Right renal cortex interstitium (tissue), 3 donors: ENCODE data around the gene FOXO3. TPM values are rescaled to one million over a fixed set of nuclear protein-coding genes. Genes with fewer than 3 reads are reported as not detected.

Experiments used
- DNase-seq, 3 donors: peaks; one replicate each; pipeline ENCODE4 v3.0.0-alpha.2; 2013; ENCODE audit warnings: low read depth in 3 of 3, low spot score in 2 of 3
- polyA plus RNA-seq, 3 donors: library from polyadenylated mRNA; unstranded; fragments of 120-200 nt; gene quantifications; one replicate each; pipeline ENCODE4 v1.2.1, GENCODE V29; 2013; ENCODE audit not compliant: insufficient read length in 3 of 3

FOXO3 gene
- polyA plus RNA-seq, 3 donors: 48.0 to 53.2 (median 49.9) TPM

DNA sequence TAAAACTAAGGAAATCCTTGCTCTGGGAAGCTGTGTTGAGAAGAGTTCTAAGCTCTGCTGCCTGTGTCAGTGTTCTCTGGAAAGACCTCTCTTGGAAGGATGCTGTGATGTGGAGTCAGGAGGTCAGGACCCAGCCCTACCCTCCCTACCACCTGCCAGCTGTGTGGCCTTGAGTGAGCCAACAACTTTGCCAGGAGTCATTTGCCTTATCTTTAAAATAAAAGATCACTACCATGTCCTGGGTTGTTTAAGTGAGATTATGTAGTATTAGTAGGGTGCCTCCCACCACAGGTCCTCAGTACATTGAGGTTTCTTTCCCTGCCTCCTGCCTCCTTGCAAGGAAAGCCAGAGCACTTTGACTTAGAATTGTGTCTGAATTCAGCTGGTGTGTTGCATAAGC lies 64.9 kb downstream of the FOXO3 start:
- no peak for DNase-seq

DNA sequence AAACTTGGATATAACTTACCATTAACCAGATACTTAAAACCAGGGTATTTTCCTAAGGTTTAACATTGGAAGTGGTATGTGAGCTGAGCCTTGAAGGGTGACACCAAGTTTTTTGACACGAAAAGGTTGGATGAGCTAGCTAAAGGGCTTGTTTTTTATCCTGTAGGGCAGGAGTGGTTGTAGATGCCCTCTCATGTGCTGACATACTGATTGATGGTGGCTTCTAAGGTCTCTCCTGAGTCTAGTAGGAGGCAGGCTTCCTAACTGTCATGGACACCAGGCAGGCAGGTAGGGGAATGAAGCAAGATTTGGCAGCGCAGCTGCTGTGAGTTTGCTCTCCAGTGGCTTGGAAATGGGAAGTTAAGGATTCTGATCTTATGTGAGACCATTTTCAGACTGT lies 66.1 kb downstream of the FOXO3 start:
- DNase-seq: no peak

DNA sequence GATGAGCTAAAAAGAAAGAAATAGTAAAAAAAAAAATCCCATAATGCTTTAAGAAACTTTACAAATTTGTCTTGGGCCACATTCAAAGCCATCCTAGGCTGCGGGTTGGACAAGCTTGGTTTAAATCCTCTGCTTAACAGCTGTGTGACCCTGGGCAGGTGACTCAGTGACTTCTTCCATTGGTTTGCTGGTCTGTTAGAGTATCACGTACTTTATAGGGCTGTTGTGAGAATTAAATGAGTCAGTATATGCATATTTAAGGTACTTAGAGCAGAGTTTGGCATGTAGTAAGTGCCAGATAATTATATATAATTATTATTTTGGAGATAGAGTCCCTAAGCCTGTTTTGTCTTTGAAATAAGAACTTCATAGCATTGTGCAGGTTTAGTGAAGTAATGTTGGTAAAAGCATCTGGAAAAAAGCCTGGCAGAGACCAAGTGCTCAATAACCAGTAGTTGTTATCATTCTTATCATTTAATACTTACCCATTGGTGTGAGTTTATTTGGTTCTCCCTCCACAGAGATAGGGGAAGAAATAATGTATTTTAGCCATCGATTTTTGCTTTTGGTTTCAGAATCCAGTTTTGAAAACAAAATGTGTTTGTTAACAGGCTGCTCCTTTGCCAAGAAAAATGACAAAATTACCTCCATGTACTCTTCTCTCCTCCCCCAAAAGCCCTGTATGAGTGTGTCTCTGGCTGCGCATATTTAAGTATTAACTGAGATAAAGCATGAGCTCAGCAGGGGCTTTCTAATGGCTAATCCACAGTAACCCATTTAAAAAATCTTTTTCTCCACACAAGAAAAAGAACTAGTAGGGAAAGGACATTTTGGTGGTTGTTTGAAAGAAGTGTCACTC lies 67.2 kb downstream of the FOXO3 start:
- DNase-seq: no peak

DNA sequence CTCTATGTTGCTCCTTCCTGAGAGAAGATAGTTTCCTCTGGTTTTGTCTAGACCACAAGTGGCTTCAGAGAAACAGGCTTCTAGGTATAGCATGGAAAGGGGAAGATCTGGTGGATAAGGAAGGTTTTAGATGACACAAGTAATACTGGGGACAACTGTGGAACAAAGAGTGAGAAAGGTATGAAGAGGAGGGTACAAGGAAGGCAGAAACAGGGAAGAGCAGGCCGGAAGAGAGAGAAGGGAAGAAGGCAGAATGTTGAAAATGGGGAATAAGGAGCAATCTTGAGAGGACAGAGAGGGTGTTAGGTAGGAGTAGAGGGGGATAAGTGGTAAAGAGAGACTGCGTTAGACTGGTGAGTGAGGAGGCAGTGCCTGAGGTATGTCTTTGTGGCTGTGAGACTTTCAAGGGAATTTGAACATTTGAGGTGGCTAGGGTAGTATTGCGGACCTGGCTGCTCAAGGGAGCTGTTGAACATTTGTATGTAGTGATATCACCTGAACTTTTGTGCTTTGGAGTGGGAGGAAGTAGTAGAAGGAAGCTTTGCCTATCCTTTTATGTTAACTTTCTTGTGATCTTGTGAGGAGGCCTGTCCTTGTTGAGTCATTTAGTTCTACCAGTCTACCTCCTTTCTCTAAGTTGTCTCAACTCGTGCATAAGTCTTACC lies 69.5 kb downstream of the FOXO3 start:
- no peak for DNase-seq

DNA sequence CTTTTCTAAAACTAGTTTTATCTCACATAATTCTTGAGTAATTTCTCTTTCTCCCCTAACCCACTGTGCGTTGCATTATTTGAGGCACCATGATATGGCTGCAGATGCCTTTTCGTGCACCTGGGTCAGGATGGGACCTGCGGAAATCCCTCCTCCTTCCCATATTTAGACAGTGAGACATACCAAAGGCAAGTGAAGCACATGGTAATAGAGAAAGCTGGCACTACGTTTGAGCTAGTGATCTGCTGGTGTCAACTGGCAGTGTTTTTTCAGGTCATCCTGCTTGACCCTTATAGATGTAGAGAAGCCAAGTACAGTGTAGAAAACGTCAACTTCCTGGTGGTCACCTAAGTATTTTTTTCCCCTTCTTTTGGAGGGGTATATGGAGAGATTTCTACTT lies 71.7 kb downstream of the FOXO3 start:
- no peak for DNase-seq

DNA sequence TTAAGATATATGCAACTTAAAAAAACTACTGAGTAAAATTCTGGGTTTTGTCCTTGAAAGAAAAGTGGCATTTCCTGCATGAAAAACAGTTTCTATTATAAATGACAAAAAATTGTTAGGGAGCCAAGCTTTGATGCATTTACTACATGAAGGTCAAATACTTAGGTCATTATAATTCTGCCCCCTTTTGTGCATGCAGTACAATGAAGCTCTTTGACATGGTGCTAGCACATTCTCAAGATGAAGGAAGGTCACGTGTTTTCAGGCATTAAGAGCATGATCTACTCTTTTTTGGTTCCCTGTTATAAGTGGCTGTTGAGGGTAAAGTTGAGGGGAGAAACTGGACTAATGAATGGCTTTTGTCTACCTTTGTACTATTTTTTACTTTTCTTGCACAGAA lies 72.7 kb downstream of the FOXO3 start:
- DNase-seq: no peak

DNA sequence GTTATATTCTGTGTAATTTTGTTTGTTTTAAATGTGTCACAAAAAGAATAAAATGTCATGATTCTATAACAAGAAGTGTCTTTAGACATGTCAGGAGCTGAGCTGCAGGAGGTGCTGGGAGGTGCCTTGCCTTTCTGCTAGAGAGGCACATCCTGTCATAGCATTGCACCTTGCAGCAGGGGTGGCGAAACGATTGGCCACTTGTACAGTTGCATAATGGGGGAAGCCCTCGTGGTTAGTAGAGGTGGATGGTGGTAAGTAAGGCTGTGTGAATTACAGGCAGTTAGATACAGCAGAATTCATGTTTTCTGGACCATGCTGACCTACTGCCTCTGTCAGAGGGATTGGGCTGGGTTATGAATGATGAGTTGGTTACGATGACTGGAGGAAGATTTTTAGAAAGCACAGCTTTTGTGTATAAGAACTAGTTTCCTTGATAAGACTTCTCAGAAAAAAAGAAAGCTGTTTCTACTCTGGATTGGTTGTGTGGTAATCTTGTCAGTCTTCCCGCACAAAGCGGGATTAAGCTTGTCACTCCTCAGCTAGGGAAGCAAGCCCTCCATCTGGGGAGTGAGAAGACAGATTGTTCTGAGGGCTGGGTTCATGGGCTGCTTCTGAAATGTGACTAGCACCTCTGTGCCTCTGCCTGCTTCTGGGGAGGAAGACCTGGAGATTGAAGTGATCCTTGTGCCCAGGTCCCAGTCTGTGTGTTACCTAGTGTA lies 74.9 kb downstream of the FOXO3 start:
- no peak for DNase-seq

DNA sequence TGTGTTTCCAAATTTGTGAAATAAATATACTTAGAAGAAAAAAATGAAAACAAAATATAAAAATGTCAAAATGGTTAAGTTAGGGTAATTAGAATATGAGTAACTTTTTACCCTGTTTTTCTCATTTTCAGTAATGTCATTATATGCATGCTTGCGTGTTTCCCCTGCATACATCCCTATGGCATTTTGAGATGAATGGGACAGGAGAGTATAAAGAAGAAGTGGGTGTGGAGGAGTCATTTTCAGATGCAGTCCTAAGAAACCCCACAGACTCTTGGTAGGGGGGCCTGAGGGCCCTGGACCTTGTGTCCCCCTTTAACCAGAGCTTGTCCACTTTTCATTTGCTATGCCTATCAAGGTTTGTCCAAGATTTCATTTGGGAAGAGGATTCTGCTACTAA lies 77.2 kb downstream of the FOXO3 start:
- no peak for DNase-seq

DNA sequence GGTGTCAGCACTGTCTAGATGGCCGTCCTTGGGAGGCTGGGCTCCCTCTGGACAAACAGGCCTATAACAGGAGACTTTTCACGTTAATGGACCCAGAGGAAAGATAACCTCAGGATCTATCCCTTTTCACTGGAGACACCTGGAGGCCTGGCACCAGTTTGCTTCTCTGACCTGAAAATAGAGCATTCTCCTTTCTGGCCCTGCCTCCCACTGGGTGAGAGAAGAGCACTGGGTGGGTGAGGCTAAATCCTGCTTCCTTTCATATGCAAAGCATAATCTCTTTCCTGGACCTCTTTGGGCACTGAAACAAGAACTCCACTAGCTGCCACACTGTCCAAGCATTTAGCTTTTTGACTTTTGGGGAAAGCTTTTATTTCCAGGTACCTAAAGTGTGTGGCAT lies 78.3 kb downstream of the FOXO3 start:
- no peak for DNase-seq

DNA sequence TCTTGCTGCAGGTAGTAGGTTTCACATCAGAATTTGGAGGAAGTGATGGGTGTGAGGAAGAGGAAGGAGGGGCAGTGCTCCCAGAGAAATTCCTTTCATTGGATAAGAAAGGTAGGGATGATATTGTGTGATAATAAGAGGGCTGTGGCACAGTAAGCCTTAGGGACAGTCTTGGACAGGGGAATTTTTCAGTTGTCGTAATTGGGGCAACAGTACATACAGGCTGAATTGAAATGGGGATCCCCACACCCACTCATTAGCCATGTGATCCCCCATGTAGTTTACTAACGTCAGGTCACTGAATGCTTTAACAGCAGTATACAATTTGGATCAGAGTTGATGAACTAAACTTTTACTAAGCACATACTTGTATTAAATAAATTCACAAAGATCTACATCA lies 79.4 kb downstream of the FOXO3 start:
- DNase-seq: no peak

DNA sequence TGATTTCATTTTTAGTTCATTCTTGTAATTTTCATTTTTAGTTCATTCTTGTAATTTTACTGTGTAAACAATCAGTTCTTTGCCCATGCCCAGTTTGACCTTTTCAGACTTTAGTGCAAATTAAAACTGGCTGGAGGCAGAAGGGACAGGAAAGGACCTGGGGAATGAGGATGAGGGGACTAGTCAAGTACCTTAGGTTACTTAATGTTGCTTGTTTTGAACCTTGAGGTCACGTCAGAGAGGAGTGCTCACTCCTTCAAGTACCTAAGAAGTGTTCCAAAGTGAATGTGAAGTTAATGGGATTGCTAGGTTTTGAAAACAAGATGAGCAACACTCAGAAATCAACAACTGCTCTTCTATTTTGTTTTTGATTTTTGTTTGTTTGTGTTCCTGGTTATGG lies 82.5 kb downstream of the FOXO3 start:
- DNase-seq: no peak

DNA sequence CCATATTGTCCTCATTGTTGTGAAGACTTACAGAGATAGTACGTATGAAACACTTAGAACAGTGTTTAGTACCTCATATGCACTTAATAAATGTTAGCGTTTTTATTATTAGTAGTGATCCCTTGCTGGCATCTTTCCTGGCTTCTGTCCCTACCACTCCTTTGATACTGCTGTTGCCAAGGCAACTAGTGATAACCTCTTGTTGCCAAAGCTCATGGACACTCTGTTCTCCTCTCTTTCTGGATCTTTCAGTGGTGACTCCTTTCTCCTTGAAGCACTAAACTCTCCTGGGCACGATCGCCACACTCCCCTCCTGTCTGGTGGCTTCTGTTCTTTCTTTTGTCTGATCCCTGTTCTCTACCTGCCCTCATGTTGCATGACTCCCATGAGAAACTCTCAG lies 83.5 kb downstream of the FOXO3 start:
- DNase-seq: no peak

DNA sequence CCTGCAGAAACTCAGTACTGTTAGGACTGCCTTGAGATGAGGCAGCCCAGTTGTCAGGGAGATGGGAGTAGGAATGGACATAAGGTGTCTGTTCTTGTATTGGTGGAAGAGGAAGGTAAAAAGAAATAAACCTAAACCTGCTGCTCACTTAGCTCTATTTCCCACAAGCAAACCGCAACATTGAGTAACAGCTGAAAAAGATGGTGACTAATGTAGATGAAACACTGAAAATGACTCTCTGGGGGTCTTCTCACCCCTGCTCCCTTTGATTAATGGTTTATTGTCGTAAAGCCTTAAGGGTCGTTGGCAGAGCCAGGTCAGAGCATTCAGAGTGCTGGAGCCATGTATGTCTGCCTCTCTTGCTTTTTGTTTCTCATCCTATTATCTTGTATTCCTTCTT lies 87.5 kb downstream of the FOXO3 start:
- DNase-seq: no peak

DNA sequence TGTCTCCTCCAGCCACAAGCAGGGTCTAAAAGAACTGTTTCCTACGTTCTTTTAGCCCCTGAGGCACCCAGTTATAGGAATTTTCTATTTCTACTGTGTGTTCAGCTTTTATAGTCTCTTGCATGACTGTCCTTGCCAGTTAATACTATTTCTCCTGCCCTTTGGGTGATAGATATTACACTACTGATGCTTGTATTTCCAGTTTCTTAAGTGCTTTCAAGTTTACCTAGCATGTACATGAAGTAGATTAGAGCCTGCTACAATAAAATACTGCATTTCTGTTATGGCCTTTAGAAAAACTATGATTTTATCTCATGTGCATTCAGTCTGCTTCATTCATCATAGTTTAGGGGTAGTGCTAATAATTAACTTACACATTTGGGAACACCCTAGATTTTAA lies 89.6 kb downstream of the FOXO3 start:
- no peak for DNase-seq

DNA sequence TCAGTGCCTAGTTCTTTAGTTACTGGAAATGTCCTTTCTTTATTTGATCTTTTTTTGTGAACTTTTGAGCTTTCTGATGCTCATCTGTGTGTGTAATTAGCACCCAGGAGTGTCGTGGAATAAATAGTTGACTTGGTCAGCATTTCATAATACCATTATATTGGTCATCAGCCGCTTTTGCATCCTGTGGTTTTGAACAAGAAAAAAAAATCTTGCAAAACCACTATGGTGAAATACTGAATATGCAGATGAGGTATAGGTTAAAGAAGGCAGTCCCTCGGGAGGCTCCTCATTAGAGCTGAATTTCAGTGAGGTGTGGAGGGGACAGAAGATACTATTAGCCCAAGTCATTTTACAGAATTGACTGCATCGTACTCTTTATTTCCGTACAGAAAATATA lies 90.1 kb downstream of the FOXO3 start:
- no peak for DNase-seq

DNA sequence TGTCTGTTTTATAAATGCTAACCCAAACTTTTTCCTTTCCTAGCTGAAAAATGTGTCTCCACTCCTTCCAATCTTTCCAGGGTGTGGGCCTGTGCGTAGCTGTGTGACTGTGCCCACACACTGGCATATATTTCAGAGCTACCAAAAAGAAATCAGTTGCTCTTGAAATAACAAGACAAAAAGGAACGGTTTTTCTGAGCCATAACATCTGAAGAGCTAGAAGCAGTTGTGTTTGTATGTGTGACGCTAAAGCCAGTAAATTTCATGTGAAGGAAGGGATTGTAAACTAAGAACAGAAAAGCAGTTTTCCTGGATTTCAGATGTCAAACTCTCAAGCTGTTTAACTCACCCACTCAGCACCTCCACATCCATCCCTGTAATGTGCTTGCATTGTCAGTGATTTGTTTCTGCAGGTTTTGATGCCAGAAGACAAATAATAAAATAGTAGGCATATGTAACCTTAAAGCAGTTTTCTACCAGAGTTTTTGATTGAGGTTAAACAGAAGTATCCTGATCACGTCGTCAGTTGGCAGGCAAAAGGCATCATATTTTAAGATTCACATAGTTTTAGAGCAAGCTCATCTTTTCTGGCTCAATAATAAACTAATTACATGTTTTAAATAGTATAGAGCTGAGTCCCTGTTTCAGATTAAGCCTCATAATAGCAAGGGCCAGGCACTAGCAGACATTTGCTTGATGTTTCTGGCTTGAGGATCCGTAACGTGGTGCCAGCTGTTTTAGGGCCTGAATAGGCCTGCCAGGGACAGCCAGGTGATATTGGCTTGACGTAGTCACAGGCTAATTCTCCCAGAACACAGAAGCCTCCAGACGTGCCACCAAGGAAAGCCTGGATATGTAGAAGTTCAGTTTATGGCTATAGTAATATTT lies 90.9 kb downstream of the FOXO3 start:
- no peak for DNase-seq

DNA sequence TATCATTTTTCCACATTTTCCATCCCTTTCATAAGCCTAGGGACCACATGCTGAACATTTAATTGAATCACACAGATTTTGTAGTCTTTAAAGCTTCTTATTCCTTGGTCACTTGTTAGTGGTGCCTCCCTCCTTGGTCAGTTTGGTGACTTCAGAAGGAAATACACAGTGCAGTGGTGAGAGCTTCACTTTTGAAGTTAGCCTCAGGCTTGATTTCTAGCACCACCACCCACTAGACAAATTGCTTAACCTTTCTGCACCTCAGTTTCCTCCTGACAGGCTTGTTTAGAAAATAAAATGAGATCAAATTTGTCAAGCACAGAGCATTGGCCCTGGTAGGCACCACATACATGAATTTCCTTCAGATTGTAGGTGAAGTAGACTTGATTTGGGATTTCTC lies 91.7 kb downstream of the FOXO3 start:
- DNase-seq: no peak

DNA sequence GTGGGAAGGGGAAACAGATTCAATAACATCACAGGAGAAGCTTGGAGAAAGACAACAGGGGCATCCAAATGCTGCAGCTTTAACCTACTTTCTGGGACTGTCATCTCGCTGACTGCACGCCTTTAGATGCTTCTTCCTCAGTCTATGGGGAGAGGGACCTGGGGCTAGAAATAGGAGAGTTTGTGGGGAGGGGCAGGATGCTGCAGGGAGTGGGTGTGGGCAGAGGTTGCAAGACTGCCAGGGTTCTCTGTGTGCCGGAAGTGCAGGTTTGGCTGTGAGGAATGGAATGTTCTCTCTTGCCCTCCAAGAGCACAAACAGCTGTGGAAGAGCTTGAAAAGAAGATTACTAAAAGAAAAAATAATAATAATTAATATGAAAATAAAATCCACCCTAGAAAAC lies 93.2 kb downstream of the FOXO3 start:
- DNase-seq: no peak

DNA sequence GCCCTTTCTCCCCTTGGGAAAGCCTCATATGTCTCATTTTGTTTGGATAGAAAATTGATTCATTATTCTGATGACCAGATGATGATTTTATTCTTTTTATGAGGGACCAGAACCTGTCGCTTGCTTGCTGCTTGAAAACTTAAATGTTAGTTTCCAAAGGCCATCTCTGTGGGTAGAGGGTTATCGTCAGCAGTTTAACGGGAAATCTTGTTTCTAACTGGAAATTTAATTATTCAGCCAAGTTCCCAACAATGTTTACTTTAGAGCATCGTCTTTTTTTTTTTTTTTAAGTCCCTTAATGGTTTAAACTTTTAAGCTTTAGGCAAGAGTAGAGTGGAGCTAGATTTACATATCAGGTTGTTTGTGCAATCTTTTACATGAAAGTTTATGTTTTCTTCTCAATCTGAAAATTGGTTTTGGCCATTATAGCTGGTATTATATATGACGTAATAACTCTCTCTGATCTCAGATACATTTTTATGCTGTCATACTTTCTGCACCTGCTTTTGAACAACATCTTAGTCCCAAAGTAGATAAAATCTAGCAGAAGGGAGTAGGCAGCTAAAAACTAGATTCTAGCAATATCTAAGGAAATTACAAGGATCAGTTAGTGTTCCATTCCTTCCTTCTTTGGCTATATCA lies 93.9 kb downstream of the FOXO3 start:
- no peak for DNase-seq
